Esophagus mucosa (tissue), 1 donor: ENCODE data around the gene TWIST2. TPM values are rescaled to one million over a fixed set of nuclear protein-coding genes. Genes with fewer than 3 reads are reported as not detected.

Experiments
- ATAC-seq: fragments of 200-7000 bp; cut with Tn5 transposase; one replicate; pipeline ENCODE4 v1.9.1; 2020
- total RNA-seq: library from RNA; stranded (reverse); gene quantifications from one replicate; pipeline ENCODE4 v1.2.4, GENCODE V29; 2023
- donor health status: DM: yes; HTN: yes; CAD: no.

The TWIST2 gene
- total RNA-seq, 1 donor from 2014 or later, result 0.48 TPM

- ATAC-seq, result no peak
Observed at GRCh38 chr2:238906254-238906935, 58.5 kb downstream of the TWIST2 start.

GRCh38 chr2:238906936-238907716 lies 59.2 kb downstream of the TWIST2 start:
- ATAC-seq, result no peak

GRCh38 chr2:238907717-238908173 lies 59.9 kb downstream of the TWIST2 start:
- no peak for ATAC-seq

- peak; percentile 53 for ATAC-seq
Observed at GRCh38 chr2:238908960-238909951, 61.4 kb downstream of the TWIST2 start.

GRCh38 chr2:238910751-238911351 lies 63.0 kb downstream of the TWIST2 start:
- ATAC-seq, result no peak

- no peak for ATAC-seq
Observed at GRCh38 chr2:238911376-238912227, 63.7 kb downstream of the TWIST2 start.

- no peak for ATAC-seq
Observed at GRCh38 chr2:238912228-238912915, 64.5 kb downstream of the TWIST2 start.

- no peak for ATAC-seq
Observed at GRCh38 chr2:238912916-238913875, 65.3 kb downstream of the TWIST2 start.

GRCh38 chr2:238913931-238914647 lies 66.2 kb downstream of the TWIST2 start:
- ATAC-seq, result no peak

GRCh38 chr2:238914648-238915015 lies 66.7 kb downstream of the TWIST2 start:
- no peak for ATAC-seq

- no peak for ATAC-seq
Observed at GRCh38 chr2:238915196-238915595, 67.3 kb downstream of the TWIST2 start.

- no peak for ATAC-seq
Observed at GRCh38 chr2:238915596-238915995, 67.7 kb downstream of the TWIST2 start.

GRCh38 chr2:238916176-238916874 lies 68.4 kb downstream of the TWIST2 start:
- ATAC-seq, result no peak

GRCh38 chr2:238916875-238917590 lies 69.1 kb downstream of the TWIST2 start:
- peak; percentile 30 for ATAC-seq

GRCh38 chr2:238919307-238919706 lies 71.4 kb downstream of the TWIST2 start:
- no peak for ATAC-seq

- ATAC-seq, result no peak
Observed at GRCh38 chr2:238920053-238920452, 72.2 kb downstream of the TWIST2 start.

GRCh38 chr2:238920601-238921001 lies 72.7 kb downstream of the TWIST2 start:
- no peak for ATAC-seq
